Epithelial cell of proximal tubule (primary cell): ENCODE data around the gene PLCL2. TPM values are rescaled to one million over a fixed set of nuclear protein-coding genes. Genes with fewer than 3 reads are reported as not detected.

Source experiments
- DNase-seq: peaks from one replicate; pipeline ENCODE4 v3.0.0-alpha.2; 2011; ENCODE audit warnings: low read depth
- H3K4me3 ChIP-seq: 2 replicates; pipeline ENCODE4 v1.5.1; 2011; ENCODE audit warnings: low read depth, mild to moderate bottlenecking, low read length
- total RNA-seq: library from RNA; depleted of rRNA; stranded (reverse); fragments of >200 nt; gene quantifications from 2 replicates; pipeline ENCODE4 v1.2.3, GENCODE V29; 2015
- TF ChIP-seq, protein P1 (sequence below): conservative IDR thresholded peaks from 2 replicates; pipeline ENCODE4 v1.5.1; 2012; ENCODE audit warnings: low read depth, mild to moderate bottlenecking, low read length

PLCL2 gene
- total RNA-seq, 1 donor from 2014 or later, result 3.5 TPM

DNA sequence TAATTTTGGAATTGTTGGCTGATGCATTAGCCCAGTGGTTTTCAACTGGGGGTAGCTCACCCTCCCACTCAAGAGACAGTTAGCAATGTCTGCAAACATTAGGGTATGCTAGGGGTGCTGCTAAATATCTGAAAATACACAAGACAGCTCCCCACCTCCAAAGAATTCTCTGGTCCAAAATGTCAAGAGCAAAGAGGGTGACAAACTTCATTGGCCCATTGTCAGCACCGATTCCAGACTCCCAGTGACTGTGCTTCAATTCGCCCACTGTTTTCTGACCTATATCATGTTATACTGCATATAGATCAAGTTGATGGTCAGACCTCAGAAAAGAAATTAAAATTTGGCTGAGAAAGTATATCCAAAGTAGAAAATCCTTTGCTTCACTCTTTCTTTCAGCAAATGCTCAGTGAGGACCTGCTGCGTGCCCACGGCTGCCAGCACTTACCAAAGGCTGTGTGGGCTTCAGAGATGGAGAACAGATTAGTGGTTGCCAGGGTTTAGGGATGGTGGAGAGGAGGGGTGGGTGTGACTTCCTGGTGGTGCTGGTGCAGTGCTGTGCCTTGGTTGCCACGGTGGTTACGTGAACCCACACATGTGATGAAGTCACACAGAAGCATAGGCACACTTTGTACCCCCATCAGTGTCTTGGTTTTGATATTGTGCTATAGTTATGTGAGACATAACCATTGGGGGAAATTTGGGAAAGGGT is 204.0 kb downstream of the PLCL2 start:
- no peak overlapping the region for H3K4me3 ChIP-seq
- TF ChIP-seq, protein P1, sequence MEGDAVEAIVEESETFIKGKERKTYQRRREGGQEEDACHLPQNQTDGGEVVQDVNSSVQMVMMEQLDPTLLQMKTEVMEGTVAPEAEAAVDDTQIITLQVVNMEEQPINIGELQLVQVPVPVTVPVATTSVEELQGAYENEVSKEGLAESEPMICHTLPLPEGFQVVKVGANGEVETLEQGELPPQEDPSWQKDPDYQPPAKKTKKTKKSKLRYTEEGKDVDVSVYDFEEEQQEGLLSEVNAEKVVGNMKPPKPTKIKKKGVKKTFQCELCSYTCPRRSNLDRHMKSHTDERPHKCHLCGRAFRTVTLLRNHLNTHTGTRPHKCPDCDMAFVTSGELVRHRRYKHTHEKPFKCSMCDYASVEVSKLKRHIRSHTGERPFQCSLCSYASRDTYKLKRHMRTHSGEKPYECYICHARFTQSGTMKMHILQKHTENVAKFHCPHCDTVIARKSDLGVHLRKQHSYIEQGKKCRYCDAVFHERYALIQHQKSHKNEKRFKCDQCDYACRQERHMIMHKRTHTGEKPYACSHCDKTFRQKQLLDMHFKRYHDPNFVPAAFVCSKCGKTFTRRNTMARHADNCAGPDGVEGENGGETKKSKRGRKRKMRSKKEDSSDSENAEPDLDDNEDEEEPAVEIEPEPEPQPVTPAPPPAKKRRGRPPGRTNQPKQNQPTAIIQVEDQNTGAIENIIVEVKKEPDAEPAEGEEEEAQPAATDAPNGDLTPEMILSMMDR, result no peak
- DNase-seq, result no peak

DNA sequence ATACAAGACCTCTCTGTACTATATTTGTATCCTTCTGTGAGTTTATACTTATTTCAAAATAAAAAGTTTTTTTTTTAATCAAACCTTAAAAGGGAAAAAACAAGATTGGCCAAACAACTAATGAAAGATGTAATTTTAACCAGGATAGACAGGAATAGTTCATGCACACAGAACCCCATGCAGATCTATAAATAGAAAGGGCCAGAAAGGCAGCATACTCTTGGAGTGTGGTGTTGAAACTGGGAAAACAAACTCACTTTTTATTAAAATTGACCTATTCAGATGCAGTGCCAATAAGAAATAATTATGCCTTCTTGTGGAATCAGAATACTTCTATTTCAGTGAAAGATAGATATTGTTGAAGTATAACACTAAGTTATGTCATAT is 204.6 kb downstream of the PLCL2 start:
- DNase-seq, result no peak
- TF ChIP-seq, protein P1, result no peak
- no peak overlapping the region for H3K4me3 ChIP-seq

DNA sequence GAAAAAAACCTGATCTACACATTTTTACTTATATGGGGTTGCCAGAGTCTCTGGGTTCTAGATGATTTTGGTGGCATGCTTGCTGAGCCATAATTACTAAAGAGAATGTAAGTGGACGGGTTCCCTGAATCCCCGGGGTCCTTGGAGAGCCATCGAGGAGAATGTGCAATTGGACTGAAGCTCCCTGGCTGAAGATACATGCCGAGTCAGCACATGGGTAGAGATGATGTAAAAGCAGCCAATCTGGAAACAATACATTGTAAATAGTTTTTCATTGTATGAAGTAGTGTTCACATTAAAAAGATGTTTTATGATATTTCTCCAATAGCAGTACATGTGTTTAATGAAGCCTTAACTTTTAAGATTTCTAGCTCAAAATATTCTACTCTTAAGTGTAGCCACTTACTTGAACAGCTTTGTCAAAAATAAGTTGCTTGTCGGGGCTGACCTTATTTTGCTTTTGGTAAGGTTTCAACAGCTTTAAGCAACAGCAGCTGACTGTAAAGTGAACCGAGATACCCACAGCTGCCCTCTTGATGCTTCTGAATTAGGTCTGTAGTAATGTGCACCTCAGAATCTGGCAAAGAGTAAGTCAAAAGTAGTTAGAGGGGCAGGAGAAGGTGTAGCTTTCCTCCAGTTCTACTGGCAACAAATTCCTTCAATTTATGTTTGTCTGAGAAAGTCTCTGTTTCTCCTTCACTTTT is 205.7 kb downstream of the PLCL2 start:
- DNase-seq, result no peak
- H3K4me3 ChIP-seq, result no peak overlapping the region
- TF ChIP-seq, protein P1, result no peak

DNA sequence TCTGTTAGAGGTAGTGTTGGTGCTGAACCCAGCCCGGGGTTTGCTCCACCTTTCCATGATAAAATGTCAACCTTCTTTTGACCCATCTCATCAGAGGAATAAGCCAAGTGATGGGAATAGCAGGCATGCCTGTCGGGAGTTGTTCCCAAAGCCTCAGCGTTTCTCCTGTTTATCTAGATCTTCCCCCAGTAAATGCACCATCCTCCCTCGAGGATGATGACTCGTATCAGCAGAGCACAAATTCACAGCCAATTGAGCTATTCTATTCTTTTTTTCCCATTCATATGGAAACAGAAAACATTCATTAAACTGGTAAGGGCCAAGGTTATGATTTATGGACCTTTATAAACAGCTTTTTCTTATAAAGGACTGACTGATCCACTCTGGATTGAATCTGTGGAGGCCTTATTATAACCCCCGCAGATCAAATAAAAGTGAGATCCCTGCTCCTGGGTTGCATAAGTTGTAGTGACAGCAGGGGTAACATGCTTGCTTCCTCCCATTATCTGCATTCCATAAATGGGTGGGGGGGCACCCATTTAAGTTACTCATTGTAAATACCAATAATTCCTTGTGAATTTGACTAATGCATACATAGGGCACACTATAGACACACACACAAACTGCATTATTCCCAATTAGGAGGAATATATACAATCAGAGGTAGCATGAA is 207.3 kb downstream of the PLCL2 start:
- TF ChIP-seq, protein P1, result no peak
- no peak for DNase-seq

DNA sequence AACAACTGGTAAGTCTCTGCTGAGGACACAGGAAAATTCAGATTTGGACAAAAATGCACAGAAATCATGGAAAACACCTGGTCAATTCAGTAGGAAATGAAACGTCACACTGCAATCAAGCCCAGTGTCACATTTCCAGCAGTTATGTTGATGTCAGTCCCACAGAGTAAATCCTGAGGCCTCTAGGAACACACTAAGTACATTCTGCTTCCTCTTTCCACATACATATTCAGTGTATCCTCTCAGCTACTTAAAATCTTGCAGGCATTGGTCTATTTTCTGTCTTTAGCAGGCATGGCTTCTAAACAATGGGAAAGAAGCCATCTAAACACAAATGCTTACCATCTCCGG is 207.8 kb downstream of the PLCL2 start:
- TF ChIP-seq, protein P1, result no peak
- H3K4me3 ChIP-seq, result no peak overlapping the region
- no peak for DNase-seq

More for the DNA sequence above, 207.3 kb downstream of the PLCL2 start:
- no peak overlapping the region for H3K4me3 ChIP-seq

DNA sequence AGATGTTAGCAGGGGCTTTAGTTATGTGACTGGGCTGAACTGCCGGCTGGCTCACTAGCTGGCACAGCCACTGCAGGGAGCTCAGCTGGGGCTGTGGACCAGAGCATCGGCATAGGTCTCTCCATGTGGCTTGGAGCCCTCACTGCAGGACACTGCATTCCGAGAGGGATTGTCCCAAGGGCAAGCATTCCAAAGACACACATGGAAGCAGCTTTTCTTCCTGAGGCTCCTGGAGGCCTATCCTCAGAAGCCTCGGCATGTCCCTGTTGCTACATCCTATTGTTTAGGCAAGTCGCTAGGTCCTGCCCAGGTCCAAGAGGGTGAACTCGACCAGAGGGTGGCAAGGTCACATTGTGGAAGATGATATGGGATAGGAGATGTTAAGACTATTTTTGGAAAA is 209.8 kb downstream of the PLCL2 start:
- no peak for DNase-seq
- TF ChIP-seq, protein P1, result no peak
- no peak overlapping the region for H3K4me3 ChIP-seq
